ENCODE results near the gene ACOT7.

- no peak for TF ChIP-seq CTCF (IDR thresholded peaks at IDR 0.05; ENCODE audit: borderline replicate concordance, extremely low read depth, low read length, poor library complexity, severe bottlenecking)
- no peak for TF ChIP-seq EZH2 (IDR thresholded peaks at IDR 0.05; ENCODE audit: borderline replicate concordance, low read depth, low read length, severe bottlenecking)
These were observed 7.9 kb downstream of the ACOT7 start for GRCh38 chr1:6385488-6386191.
